WTC11 (cell line): Measurements from ENCODE around the gene PSEN1.

Experiments
- CREB1 ChIP-seq: sonication (generic); formaldehyde crosslinking; IDR thresholded peaks from 2 replicates; pipeline ENCODE4 v1.8.0; 2023; ENCODE audit warnings: mild to moderate bottlenecking, missing genetic modification reagents
- CTCF ChIP-seq: fragments of 200-600 bp; IDR thresholded peaks from 2 replicates; pipeline ENCODE4 v1.8.0; 2022; ENCODE audit warnings: antibody characterized with exemption
- NFE2L1 ChIP-seq: sonication (generic); formaldehyde crosslinking; IDR thresholded peaks from 2 replicates; pipeline ENCODE4 v1.8.1; 2023; ENCODE audit warnings: missing genetic modification reagents
- RORB ChIP-seq: fragments of 250-450 bp; sonication (Bioruptor Pico); IDR thresholded peaks from 2 replicates; pipeline ENCODE4 v1.9.0; 2021; ENCODE audit warnings: mild to moderate bottlenecking
- ZNF263 ChIP-seq: sonication (generic); formaldehyde crosslinking; IDR thresholded peaks from 2 replicates; pipeline ENCODE4 v1.8.1; 2022; ENCODE audit warnings: low read depth, mild to moderate bottlenecking, moderate library complexity, missing genetic modification reagents

- no peak for TF ChIP-seq RORB (CRISPR knock-in tag)
- TF ChIP-seq CTCF: no peak
- no peak for TF ChIP-seq ZNF263 (CRISPR knock-in tag)
- TF ChIP-seq NFE2L1: no peak
- TF ChIP-seq CREB1 (CRISPR knock-in tag): no peak
These were observed 5.9 kb downstream of the PSEN1 start for GRCh38 chr14:73142216-73142615.
